NCI-H748 (cell line): ENCODE results near the gene TIPRL.
"Not testable (repeated sequence)": the region's sequence is repeated elsewhere in the genome, so short reads cannot be mapped to it uniquely, and the experiment has no call there.

ENCODE experiments used
- DNase-seq: peaks from one replicate; lab custom pipeline; 2025; ENCODE audit not compliant: unreplicated experiment; lab: John Stamatoyannopoulos, UW

Gene TIPRL

DNA sequence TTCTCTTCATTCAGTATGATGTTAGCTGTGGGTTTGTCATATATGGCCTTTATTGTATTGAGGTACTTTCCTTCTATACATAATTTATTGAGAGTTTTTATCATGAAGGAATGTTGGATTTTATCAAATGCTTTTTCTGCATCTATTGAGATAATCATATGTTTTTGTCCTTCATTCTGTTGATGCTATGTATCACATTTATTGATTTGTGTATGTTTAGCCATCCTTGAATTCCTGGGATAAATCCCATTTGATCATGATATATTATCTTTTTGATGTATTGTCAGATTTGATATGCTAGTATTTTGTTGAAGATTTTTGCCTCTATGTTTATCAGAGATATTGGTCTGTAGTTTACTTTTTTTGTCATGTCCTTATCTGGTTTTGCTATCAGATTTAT lies 21.1 kb upstream of the TIPRL start:
- DNase-seq, result no peak

DNA sequence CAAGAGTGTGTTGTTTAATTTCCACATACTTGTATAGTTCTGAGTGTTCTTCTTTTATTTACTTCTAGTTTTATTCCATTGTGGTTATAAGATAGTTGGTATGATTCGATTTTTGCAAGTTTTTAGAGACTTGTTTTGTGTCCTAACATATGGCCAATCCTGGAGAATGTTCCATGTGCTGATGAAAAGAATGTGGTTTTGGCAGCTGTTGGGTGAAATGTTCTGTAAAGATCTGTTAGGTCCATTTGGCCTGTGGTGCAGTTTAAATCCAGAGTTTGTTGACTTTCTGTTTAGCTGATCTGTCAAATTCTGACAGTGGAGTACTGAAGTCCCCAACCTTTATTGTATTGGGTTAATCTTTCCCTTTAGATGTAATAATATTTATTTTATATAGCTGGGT lies 19.5 kb upstream of the TIPRL start:
- no peak for DNase-seq

DNA sequence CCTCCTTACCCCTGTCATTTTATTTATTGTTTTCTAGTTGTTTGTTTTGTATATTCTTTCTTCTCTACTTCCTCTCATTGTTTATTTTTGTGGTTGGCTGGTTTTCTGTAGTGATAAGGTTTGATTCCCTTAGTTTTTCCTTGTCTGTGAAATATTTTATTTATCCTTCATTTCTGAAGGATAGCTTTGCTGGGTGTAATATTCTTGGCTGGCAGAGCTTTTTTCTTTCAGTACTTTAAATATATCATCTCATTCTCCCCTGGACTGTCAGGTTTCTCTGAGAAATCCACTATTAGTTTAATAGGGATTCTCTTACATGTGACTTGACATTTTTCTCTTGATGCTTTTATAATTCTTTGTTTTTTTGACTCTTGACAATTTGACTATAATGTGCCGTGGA lies 18.8 kb upstream of the TIPRL start:
- no peak for DNase-seq

DNA sequence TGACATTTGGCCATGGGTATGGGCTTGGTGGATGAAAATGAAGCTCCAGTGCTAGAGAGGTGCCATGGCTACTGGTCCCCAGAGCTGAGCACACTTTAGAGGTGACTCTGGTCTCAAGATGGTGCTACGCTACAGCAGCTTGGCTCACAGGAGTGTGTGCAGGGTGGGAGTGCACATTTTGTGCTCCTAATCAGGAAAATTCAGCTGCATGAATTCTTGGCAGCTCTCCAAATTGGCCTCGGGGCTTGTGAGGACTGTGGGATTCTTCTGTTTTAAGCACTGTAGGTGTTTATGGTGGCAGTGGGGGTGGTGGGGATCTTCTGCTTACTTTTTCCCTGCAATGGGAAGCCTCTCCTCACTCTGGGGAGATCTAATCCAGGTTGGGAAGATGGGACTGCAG lies 17.3 kb upstream of the TIPRL start:
- DNase-seq, result peak; percentile 71

DNA sequence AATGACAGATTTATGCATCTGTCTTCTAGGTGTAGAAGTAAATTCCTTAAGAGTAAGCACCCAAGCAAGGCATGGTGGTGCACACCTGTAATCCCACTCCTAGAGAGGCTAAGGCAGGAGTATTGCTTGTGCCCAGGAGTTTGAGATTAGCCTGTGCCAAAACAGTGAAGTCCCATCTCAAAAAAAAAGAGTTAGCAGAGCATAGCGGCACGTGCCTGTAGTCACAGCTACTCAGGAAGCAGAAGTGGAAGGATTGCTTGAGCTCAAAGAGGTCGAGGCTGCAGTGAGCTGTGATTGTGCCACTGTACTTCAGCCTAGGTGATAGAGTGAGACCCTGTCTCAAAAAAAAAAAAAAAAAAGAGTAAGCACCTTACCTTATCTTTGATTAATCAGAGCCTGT lies 15.1 kb upstream of the TIPRL start:
- DNase-seq, result no peak

DNA sequence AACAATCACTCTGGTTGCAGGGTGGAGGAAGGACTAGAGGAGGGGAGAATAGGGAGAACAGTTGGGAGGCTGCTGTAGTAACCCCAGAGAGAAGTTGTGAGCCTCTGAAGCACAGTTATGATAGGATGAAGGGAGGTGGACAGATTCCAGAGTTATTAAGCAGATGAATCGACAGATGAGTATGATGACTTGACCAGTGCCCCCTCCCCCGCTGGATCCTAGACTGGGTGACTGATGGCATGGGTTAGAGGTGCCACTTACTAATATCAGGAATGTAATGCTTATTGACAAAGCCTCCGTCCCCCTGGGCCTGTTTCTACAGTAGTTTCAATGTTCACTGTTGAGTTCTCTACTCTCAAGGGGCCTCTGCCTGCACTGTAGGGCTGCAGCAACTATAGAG lies 14.0 kb upstream of the TIPRL start:
- no peak for DNase-seq

DNA sequence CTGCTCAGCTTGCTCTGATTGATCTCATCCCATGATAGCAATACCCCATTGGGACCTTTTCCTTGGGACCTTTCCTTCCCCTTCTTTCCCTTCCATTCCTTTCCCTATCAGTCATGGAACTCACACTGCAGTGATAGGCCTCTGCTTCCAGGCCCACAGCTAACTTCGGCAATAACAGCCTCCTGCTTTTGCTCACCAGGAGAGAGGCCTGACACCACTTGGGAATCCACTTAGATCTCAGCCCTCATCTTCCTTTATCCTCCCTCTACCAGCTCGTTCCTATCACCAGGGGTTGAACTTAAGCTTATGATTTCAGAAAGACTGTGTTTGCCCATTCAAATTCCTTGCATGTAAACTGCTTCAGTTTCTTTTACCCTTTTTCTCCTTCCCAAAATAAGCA lies 11.0 kb upstream of the TIPRL start:
- DNase-seq, result no peak

DNA sequence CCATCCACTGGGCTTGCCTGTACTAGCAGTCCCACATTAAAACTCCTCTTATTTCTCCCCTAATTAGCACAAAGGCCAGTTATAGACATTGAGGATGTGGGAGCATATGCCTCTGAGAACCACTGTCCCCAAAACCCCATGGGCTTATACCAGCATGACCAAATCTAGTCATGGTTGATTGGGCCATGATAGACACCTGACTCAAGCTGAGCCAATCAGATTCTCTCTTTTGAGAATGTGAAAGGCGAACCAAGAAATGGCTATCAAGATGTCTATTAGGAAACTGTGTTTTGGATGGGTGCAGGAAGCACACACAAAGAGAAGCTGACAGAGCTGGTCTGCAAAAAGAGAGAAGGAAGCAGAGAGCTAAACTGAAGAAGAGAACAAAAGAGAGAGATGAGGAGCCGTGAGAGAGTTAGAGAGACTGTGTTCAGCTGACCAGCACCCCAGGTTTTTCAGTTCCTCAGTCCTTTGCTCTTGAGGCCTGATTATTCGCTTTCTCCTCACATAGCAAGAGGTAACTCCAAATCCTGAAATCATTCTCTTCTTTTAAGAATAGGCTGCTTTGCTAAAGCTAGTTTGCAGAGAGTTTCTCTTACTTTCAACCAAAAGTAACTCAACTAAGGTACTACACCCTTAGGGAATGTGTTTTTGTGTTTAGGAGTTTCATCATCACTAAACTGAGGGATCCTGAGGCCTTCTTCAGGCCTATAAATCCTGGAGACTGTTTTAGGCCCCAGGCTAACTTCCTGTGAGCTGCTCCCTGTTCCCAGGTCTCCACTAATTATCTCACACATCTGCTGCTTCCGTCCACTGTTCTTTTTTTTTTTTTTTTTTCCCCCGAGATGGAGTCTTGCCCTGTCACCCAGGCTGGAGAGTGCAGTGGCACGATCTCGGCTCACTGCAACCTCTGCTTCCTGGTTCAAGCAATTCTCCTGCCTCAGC lies 7.9 kb upstream of the TIPRL start:
- no peak for DNase-seq

DNA sequence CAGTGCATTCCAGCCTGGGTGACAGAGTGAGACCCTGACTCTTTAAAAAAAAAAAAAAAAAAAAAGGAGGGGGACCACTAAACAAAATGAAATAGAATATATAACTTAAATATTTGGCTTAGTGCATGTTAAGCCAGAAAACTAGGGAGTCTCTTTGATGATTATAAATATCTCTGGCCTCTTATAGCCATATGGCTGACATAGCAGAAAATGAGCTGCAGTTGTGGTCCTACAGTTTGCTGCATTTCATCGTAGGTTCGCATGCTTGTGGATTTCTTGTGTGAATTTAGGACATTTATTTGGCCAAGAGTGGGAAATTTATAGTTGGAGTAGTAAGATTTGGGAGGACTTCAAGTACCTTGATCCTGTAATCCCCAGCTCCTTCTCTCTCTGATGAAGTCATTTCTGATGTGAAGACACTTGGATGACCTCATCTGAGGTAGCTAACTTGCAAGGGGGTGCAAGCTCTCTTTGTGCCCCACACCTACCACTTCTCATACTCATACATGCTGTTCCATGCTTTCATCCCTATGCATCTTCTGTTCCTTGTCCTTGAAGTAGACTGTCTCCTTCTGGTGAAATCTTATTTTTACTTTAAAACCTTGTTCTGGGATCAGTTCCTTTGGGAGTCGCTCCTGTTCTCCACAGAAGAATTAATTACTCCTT lies 6.4 kb upstream of the TIPRL start:
- DNase-seq, result no peak

DNA sequence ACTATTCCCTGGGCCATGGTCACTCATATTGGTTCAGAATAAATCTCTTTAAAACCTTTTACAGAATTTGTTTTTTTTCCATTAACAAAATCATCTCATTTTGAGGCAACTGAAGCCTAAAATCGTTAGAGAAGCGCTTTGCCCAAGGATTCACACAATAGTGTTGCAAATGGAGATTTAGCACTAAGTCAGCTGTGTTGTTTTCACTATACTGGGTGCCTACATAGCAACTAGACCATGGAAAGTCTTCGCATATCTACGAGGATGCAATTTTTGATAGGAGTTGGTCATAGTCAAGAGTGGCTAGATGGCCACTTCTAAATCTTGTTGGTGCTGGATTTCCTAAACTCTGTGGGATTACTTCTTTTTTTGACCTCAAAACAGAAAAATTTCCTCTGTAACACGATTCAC lies 530 bp upstream of the TIPRL start:
- DNase-seq, result no peak

DNA sequence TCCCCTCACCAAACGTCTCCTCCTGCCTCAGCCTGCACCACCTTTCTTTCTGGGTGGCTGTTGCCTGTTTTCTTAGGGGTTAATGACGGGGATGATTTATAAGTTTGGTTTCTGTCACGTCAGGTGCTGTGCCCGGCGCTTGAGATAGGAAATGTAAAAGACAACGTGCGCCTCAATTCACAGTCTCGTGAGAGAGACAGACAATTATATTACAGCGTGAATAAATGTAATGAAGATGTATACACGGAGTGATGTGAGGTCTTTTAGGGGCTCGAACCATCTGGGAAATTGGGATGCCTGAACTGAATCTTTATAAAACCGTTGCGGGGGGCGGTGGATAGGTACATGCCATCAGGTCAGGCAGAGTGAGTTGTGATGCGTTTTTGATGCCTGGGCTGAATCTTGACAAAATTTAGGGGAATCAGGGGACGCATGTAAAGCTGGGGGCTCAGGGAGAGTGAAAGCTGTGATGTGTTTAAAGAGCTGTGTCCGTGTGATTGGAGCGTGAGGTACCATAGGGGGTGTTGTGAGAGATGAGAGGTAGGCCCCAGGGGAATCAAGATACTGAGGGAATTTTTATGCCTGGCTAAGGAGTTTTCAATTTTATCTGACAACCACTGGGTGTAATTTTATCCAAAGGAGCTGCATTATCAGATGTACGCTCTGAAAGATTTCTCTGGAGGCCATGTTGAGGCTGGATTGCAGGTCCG lies 831 bp downstream of the TIPRL start:
- peak; percentile 44 for DNase-seq

DNA sequence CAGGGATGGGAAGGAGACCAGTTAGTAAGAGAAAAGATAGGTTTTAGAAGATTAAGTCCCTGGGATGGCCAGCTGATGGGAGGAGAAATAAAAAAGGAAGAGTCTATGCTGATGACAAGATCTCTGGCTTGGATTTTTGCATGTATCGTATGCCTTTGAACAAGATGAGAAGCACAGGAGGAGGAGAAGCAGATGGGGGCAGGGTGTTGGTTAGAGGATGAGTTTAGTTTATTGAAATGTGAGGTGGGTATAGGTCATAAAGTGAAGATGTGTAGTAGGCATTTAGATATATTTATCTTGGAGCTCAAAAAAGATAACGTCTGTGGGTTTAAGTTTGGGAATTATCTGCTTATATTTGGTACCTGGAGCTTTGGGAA lies 1.4 kb downstream of the TIPRL start:
- no peak for DNase-seq

DNA sequence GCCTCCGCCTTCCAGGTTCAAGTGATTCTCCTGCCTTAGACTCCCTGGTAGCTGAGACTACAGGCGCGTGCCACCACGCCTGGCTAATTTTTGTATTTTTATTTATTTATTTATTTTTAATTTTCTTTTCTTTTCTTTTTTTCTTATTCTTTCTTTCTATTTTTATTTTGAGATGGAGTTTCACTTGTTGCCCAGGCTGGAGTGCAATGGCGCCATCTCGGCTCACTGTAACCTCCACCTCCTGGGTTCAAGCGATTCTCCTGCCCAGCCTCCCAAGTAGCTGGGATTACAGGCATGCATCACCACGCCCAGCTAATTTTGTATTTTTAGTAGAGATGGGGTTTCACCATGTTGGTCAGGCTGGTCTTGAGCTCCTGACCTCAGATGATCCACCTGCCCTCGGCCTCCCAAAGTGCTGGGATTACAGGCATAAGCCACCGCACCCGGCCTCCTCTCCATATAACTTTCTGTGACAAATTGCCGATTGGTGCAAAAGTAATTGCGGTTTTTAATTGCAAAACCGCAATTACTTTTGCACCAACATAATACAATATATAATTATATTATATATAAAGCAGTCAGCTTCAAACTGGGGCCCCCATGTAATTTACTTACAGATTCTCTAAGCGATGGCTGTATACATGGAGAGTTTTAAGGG lies 2.4 kb downstream of the TIPRL start:
- not testable (repeated sequence) for DNase-seq

DNA sequence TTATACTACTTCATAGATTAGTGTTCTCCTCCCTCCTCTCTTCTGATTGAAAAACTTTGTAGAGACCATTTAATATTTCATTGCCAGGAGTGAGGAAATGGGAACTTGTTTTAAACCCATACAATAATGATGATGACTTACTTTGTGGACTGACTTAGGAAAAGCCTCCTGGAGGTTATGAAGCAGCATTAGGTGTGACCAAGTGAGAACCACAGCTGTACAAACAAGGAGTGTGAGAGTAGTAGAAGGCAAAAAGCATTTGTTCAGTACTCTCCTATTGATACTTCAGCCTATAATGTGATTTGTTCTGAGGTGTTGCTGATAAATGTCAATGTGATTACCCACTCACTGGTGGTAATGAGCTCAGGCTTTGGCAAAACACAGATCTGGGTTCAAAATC lies 8.4 kb downstream of the TIPRL start:
- DNase-seq, result no peak

DNA sequence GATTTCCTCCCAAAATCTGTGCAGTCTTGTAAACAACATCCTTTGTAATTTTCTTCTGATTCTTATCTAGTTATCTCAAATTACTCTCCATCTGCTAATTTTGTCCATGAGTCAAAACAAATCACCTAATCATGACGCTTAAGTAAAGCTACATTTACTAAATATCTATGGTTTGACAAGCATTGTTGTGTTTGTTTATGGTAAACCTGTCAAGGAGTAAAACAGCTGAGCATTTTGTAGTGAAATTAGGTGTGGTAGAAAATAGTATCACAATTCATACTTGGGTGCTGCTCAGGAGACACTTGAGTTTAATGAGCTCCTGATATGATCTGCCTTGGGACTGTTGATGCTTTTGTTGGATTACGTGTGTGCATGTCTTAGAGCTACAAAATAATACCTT lies 11.6 kb downstream of the TIPRL start:
- no peak for DNase-seq

DNA sequence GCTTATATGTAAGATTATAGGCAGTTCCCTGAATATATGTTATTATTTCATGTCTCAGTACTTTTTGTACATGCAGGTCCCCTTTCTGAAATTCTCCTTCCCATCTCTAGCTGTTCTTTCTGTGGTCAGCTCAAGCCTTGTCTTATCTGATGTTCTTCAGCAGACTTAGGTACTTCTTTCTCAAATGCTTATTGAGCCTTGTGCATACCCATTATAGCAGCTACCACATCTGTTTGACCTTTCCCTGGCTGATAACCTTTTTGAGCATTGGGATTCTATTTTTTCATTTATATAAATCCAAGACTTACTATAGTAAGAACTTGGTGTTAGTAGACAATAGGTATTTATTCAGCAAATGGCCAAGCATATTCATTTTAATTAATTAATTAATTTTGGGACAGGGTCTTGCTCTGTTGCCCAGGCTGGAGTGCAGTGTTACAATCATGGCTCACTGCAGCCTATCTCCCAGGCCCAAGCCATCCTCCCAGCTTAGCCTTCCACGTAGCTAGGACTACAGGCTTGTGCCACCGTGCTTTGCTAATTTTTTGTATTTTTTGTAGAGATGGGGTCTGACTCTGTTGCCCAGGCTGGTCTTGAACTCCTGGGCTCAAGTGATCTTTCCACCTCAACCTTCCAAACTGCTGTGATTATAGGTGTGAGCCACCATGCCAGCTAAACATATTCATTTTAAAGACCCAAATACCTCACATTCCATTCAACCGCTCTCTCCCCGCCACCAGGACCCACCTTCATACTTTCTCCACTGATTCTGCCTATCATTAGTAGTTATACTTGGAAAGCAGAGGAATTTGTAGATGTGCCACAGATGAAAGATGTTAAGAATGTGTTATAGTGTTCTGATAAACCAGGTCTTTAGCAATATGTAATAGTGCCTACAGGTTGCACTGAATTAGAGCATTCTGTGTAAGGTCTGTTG lies 16.7 kb downstream of the TIPRL start:
- DNase-seq, result no peak

DNA sequence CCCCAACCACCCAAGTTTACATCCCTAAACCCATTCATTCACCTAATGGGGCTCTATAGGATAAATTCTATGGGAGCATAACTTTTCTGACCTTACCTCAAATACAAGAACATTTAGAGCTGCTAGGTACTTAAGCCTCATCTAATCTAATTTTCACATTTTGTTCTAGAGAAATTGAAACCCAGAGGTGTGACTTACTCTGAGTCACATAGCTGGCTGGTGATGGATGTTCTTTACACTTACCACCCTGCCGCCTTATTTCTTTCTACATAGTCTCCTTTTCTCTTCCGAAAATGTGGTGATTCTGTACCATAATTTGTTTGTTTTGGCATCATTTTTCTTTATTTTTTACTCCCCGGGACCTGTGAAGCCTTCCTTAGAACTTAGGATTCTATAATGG lies 20.3 kb downstream of the TIPRL start:
- no peak for DNase-seq

DNA sequence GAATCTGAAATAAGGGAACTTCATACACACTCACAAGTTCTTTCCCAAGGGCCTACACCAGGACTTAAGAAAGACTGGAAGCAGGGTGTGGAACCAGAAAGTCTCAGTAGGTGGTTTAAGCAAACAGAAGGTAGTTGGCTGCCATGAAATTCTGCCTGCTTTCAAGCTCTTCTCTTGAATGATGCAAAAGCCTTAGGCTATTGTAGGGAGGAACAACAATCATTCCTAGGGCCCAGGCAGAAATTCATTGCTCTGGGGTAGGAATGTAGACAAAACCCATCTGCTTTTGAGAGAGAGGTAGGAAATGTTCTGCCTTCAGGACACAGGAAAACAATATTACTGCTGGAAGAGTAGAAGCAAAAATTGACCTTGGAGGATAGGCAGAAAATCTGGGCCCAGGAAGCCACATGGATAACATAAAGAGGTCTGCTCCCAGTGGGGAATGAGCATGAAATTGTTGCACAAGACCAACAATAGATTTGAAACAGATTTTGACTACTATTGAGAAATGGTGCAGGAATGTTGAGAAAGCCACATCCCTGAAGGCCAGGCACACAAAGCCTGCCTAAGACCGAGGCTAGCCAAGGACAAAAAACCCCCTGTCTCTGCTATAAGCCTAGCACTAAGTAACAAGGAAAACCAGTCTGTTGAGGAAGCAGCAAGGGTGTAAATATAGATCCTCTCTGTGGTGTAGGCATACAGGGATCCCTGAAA lies 24.3 kb downstream of the TIPRL start:
- no peak for DNase-seq

DNA sequence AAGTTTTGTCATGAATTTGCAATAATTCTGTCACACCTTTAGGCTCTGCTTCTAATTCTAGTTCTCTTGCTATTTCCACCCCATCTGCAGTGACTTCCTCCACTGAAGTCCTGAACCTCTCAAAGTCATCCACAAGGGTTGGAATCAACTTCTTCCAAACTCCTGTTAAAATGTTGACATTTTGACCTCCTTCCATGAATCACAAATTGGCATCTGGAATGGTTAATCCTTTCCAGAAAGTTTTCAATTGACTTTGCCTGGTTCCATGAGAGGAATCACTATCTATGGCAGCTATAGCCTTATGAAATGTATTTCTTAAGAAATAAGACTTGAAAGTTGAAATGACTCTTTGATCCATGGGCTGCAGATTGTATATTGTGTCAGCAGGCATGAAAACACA lies 27.3 kb downstream of the TIPRL start:
- no peak for DNase-seq

DNA sequence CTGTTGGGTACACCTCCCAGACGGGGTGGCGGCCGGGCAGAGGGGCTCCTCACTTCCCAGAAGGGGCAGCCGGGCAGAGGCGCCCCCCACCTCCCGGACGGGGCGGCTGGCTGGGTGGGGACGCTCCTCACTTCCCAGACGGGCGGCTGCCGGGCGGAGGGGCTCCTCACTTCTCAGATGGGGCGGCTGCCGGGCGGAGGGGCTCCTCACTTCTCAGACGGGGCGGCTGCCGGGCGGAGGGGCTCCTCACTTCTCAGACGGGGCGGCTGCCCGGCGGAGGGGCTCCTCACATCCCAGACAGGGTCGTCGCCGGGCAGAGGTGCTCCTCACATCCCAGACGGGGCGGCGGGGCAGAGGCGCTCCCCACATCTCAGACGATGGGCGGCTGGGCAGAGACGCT lies 28.9 kb downstream of the TIPRL start:
- DNase-seq, result not testable (repeated sequence)
